HepG2 (cell line): Measurements from ENCODE around the gene SFT2D1. TPM values are rescaled to one million over a fixed set of nuclear protein-coding genes. Genes with fewer than 3 reads are reported as not detected.

ENCODE experiments used
- MXD4 ChIP-seq: IDR thresholded peaks from 2 replicates; pipeline ENCODE4 v1.6.1; 2016; ENCODE audit warnings: mild to moderate bottlenecking, missing biosample characterization, missing genetic modification reagents
- NR1H2 ChIP-seq: sonication (generic); formaldehyde crosslinking; IDR thresholded peaks from 2 replicates; pipeline ENCODE4 v1.8.1; 2022; ENCODE audit warnings: low read depth, missing genetic modification reagents, borderline replicate concordance
- PAF1 ChIP-seq: IDR thresholded peaks from 2 replicates; pipeline ENCODE4 v1.6.1; 2016; ENCODE audit warnings: missing genetic modification reagents, missing compliant biosample characterization
- SNAI1 ChIP-seq: sonication (generic); formaldehyde crosslinking; IDR thresholded peaks from 2 replicates; pipeline ENCODE4 v1.5.0; 2020; ENCODE audit warnings: mild to moderate bottlenecking, missing genetic modification reagents, borderline replicate concordance
- SRSF9 ChIP-seq: fragments of 200-400 bp; formaldehyde crosslinking; IDR thresholded peaks from 2 replicates; pipeline ENCODE4 v1.6.1; 2018; ENCODE audit warnings: borderline replicate concordance, mild to moderate bottlenecking, low read depth, low read length; ENCODE audit not compliant: insufficient read depth, poor library complexity, severe bottlenecking
- SYNCRIP ChIP-seq: fragments of 200-400 bp; formaldehyde crosslinking; IDR thresholded peaks from 2 replicates; pipeline ENCODE4 v1.6.1; 2018; ENCODE audit warnings: mild to moderate bottlenecking, low read depth, low read length; ENCODE audit not compliant: insufficient read depth
- ZBTB10 ChIP-seq: sonication (generic); formaldehyde crosslinking; IDR thresholded peaks from 2 replicates; pipeline ENCODE4 v1.4.0; 2020; ENCODE audit warnings: missing genetic modification reagents, borderline replicate concordance
- ZNF10 ChIP-seq: sonication (generic); formaldehyde crosslinking; IDR thresholded peaks from 2 replicates; pipeline ENCODE4 v1.4.0; 2020; ENCODE audit warnings: mild to moderate bottlenecking, low read depth, missing genetic modification reagents, borderline replicate concordance
- ZNF260 ChIP-seq: sonication (generic); formaldehyde crosslinking; IDR thresholded peaks from 2 replicates; pipeline ENCODE4 v1.4.0; 2020; ENCODE audit warnings: missing genetic modification reagents, low read depth, mild to moderate bottlenecking, borderline replicate concordance
- ZNF616 ChIP-seq: sonication (generic); formaldehyde crosslinking; IDR thresholded peaks from 2 replicates; pipeline ENCODE4 v1.5.0; 2020; ENCODE audit warnings: low read depth, mild to moderate bottlenecking, missing genetic modification reagents
- polyA plus RNA-seq, 8 experiments: library from polyadenylated mRNA; depleted of rRNA in 3 of 8; stranded (reverse) in 7 of 8; unstranded in 1 of 8; fragments of >200 nt; fragmentation: Illumina TruSeq in 4 of 8; extraction: Trizol in 4 of 8; gene quantifications; 2 replicates each; pipeline versions ENCODE4 v1.2.1 to v1.2.3, GENCODE V29; 2011 to 2016; ENCODE audit warnings: low read depth in 4 of 8, missing spikeins in 1 of 8, mixed read lengths in 1 of 8; ENCODE audit not compliant: insufficient read depth in 1 of 8
- total RNA-seq, 5 experiments: library from RNA; depleted of rRNA; stranded (reverse); fragments of >200 nt; fragmentation: Illumina TruSeq; extraction: Trizol; gene quantifications; 2 replicates each; pipeline ENCODE4 v1.2.3, GENCODE V29; 2016; ENCODE audit warnings: low read depth in 1 of 5
- TF ChIP-seq, protein P1 (sequence below): sonication (generic); formaldehyde crosslinking; IDR thresholded peaks from 2 replicates; pipeline ENCODE4 v1.5.1; 2020; ENCODE audit warnings: missing genetic modification reagents, mild to moderate bottlenecking, borderline replicate concordance
- TF ChIP-seq, protein P2 (sequence below): sonication (generic); formaldehyde crosslinking; IDR thresholded peaks from 2 replicates; pipeline ENCODE4 v1.4.0; 2020; ENCODE audit warnings: mild to moderate bottlenecking, missing genetic modification reagents
- TF ChIP-seq, protein P3 (sequence below): sonication (generic); formaldehyde crosslinking; IDR thresholded peaks from 2 replicates; pipeline ENCODE4 v1.4.0; 2020; ENCODE audit warnings: missing genetic modification reagents, mild to moderate bottlenecking, borderline replicate concordance

SFT2D1 gene
- total and polyA plus RNA-seq, 2 of the 13 experiments (the other 11 are each of a cell fraction or from before 2014, with no cell fraction given): 115 to 147 TPM

GRCh38 chr6:166386111-166386510 lies 43.8 kb upstream of the SFT2D1 start (continued):
- TF ChIP-seq, protein P1, sequence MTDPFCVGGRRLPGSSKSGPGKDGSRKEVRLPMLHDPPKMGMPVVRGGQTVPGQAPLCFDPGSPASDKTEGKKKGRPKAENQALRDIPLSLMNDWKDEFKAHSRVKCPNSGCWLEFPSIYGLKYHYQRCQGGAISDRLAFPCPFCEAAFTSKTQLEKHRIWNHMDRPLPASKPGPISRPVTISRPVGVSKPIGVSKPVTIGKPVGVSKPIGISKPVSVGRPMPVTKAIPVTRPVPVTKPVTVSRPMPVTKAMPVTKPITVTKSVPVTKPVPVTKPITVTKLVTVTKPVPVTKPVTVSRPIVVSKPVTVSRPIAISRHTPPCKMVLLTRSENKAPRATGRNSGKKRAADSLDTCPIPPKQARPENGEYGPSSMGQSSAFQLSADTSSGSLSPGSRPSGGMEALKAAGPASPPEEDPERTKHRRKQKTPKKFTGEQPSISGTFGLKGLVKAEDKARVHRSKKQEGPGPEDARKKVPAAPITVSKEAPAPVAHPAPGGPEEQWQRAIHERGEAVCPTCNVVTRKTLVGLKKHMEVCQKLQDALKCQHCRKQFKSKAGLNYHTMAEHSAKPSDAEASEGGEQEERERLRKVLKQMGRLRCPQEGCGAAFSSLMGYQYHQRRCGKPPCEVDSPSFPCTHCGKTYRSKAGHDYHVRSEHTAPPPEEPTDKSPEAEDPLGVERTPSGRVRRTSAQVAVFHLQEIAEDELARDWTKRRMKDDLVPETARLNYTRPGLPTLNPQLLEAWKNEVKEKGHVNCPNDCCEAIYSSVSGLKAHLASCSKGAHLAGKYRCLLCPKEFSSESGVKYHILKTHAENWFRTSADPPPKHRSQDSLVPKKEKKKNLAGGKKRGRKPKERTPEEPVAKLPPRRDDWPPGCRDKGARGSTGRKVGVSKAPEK (CRISPR knock-in tag): no peak
- no peak for TF ChIP-seq NR1H2 (CRISPR knock-in tag)
- TF ChIP-seq SRSF9: no peak
- TF ChIP-seq, protein P2, sequence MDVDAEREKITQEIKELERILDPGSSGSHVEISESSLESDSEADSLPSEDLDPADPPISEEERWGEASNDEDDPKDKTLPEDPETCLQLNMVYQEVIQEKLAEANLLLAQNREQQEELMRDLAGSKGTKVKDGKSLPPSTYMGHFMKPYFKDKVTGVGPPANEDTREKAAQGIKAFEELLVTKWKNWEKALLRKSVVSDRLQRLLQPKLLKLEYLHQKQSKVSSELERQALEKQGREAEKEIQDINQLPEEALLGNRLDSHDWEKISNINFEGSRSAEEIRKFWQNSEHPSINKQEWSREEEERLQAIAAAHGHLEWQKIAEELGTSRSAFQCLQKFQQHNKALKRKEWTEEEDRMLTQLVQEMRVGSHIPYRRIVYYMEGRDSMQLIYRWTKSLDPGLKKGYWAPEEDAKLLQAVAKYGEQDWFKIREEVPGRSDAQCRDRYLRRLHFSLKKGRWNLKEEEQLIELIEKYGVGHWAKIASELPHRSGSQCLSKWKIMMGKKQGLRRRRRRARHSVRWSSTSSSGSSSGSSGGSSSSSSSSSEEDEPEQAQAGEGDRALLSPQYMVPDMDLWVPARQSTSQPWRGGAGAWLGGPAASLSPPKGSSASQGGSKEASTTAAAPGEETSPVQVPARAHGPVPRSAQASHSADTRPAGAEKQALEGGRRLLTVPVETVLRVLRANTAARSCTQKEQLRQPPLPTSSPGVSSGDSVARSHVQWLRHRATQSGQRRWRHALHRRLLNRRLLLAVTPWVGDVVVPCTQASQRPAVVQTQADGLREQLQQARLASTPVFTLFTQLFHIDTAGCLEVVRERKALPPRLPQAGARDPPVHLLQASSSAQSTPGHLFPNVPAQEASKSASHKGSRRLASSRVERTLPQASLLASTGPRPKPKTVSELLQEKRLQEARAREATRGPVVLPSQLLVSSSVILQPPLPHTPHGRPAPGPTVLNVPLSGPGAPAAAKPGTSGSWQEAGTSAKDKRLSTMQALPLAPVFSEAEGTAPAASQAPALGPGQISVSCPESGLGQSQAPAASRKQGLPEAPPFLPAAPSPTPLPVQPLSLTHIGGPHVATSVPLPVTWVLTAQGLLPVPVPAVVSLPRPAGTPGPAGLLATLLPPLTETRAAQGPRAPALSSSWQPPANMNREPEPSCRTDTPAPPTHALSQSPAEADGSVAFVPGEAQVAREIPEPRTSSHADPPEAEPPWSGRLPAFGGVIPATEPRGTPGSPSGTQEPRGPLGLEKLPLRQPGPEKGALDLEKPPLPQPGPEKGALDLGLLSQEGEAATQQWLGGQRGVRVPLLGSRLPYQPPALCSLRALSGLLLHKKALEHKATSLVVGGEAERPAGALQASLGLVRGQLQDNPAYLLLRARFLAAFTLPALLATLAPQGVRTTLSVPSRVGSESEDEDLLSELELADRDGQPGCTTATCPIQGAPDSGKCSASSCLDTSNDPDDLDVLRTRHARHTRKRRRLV (CRISPR knock-in tag): no peak
- TF ChIP-seq SNAI1: no peak
- TF ChIP-seq ZBTB10: no peak
- TF ChIP-seq ZNF616 (CRISPR knock-in tag): no peak
- TF ChIP-seq MXD4 (CRISPR knock-in tag): no peak
- no peak for TF ChIP-seq ZNF10 (CRISPR knock-in tag)
- TF ChIP-seq ZNF260 (CRISPR knock-in tag): no peak
- TF ChIP-seq, protein P3, sequence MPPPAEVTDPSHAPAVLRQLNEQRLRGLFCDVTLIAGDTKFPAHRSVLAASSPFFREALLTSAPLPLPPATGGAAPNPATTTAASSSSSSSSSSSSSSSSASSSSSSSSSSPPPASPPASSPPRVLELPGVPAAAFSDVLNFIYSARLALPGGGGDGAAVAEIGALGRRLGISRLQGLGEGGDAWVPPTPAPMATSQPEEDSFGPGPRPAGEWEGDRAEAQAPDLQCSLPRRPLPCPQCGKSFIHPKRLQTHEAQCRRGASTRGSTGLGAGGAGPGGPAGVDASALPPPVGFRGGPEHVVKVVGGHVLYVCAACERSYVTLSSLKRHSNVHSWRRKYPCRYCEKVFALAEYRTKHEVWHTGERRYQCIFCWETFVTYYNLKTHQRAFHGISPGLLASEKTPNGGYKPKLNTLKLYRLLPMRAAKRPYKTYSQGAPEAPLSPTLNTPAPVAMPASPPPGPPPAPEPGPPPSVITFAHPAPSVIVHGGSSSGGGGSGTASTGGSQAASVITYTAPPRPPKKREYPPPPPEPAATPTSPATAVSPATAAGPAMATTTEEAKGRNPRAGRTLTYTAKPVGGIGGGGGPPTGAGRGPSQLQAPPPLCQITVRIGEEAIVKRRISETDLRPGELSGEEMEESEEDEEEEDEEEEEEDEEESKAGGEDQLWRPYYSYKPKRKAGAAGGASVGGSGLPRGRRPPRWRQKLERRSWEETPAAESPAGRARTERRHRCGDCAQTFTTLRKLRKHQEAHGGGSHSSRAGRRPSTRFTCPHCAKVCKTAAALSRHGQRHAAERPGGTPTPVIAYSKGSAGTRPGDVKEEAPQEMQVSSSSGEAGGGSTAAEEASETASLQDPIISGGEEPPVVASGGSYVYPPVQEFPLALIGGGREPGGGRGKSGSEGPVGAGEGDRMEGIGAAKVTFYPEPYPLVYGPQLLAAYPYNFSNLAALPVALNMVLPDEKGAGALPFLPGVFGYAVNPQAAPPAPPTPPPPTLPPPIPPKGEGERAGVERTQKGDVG (CRISPR knock-in tag): peak; percentile 68
- no peak for TF ChIP-seq SYNCRIP
- 0 out of 2 replicates have a peak, but pooled peaks have one; percentile 40 for TF ChIP-seq PAF1 (CRISPR knock-in tag)
